GM12878 (cell line): ENCODE data around the gene MYO7B. TPM values are rescaled to one million over a fixed set of nuclear protein-coding genes. Genes with fewer than 3 reads are reported as not detected.

ENCODE experiments used
- ATAC-seq: fragments of 200-7000 bp; cut with Tn5 transposase; 3 replicates; pipeline ENCODE4 v1.9.1; 2020; ENCODE audit warnings: mild to moderate bottlenecking, moderate library complexity
- BruUV-seq: library from RNA; stranded (reverse); fragments of 400-500 nt; replicated peaks from 2 replicates; lab custom pipeline; 2021; lab: Mats Ljungman, UMichigan
- CTCF ChIA-PET: fragments of 300-600 bp; sonication (Branson Sonifier 250); formaldehyde crosslinking; extraction: SDS; loops from one replicate; lab custom pipeline; 2021; ENCODE audit warnings: inconsistent platforms; lab: Yijun Ruan, JAX
- POLR2A ChIA-PET: fragments of 350-600 bp; formaldehyde crosslinking; extraction: SDS; loops from one replicate; lab custom pipeline; 2021; ENCODE audit warnings: inconsistent platforms; lab: Charles Lee
- RAD21 ChIA-PET: fragments of 300-600 bp; sonication (Branson Sonifier 250); formaldehyde crosslinking; loops from one replicate; lab custom pipeline; 2023; ENCODE audit warnings: antibody characterized with exemption; ENCODE audit not compliant: unreplicated experiment; lab: Charles Lee
- SMC1A ChIA-PET: fragments of 300-600 bp; sonication (Branson Sonifier 250); formaldehyde crosslinking; loops from one replicate; lab custom pipeline; 2023; ENCODE audit not compliant: unreplicated experiment, uncharacterized antibody; lab: Charles Lee
- DNase-seq: peaks from one replicate; pipeline ENCODE4 v3.0.0-alpha.2; 2011; ENCODE audit warnings: low read depth, low spot score
- FAIRE-seq: peaks from 3 replicates; lab custom pipeline; 2011; peaks lifted over from hg19 to GRCh38; lab: Jason Lieb, UNC
- H2AFZ ChIP-seq: 2 replicates; pipeline ENCODE4 v1.6.0; 2011; ENCODE audit warnings: low read depth, low read length, control low read depth; ENCODE audit not compliant: control insufficient read depth
- H3K27ac ChIP-seq: 2 replicates; pipeline ENCODE4 v1.5.1; 2011; ENCODE audit warnings: control low read depth; ENCODE audit not compliant: control insufficient read depth, insufficient read depth
- H3K27me3 ChIP-seq, 2 experiments: replicated peaks in 1 of 2; 2 replicates each; pipeline versions ENCODE4 v1.6.0 to v1.6.1; 2011; ENCODE audit warnings: low read length in 1 of 2; ENCODE audit not compliant: control insufficient read depth in 2 of 2, insufficient read depth in 2 of 2
- H3K36me3 ChIP-seq, 2 experiments: 2 replicates each; pipeline ENCODE4 v1.5.1; 2011; ENCODE audit warnings: low read length in 1 of 2; ENCODE audit not compliant: control insufficient read depth in 2 of 2, insufficient read depth in 2 of 2
- H3K4me1 ChIP-seq: 2 replicates; pipeline ENCODE4 v1.6.1; 2011; ENCODE audit warnings: mild to moderate bottlenecking, low read length, moderate library complexity, mixed read lengths; ENCODE audit not compliant: control insufficient read depth, insufficient read depth
- H3K4me2 ChIP-seq: 2 replicates; pipeline ENCODE4 v1.6.0; 2011; ENCODE audit warnings: control low read depth; ENCODE audit not compliant: control insufficient read depth, insufficient read depth
- H3K4me3 ChIP-seq: fragments of 200-600 bp; sonication (generic); 2 replicates; pipeline ENCODE4 v1.5.1; 2016
- H3K79me2 ChIP-seq: 2 replicates; pipeline ENCODE4 v1.6.0; 2011; ENCODE audit warnings: low read length; ENCODE audit not compliant: control insufficient read depth, insufficient read depth
- H3K9ac ChIP-seq: 2 replicates; pipeline ENCODE4 v1.8.0; 2011; ENCODE audit warnings: low read length, control low read depth, mixed read lengths; ENCODE audit not compliant: control insufficient read depth, insufficient read depth
- H3K9me3 ChIP-seq: replicated peaks from 3 replicates; pipeline ENCODE4 v1.5.1; 2011; ENCODE audit warnings: mild to moderate bottlenecking, low read length; ENCODE audit not compliant: control insufficient read depth, insufficient read depth
- H4K20me1 ChIP-seq: 2 replicates; pipeline ENCODE4 v1.6.0; 2011; ENCODE audit not compliant: control insufficient read depth, insufficient read depth
- BMI1 ChIP-seq: fragments of 450-650 bp; IDR thresholded peaks from 2 replicates; pipeline ENCODE4 v1.6.1; 2016; ENCODE audit warnings: mild to moderate bottlenecking, moderate library complexity, borderline replicate concordance
- ESRRA ChIP-seq: IDR thresholded peaks from 2 replicates; pipeline ENCODE4 v1.6.1; 2012; ENCODE audit warnings: mild to moderate bottlenecking, low read length, improper control_type of control experiment
- HCFC1 ChIP-seq: fragments of 150-350 bp; IDR thresholded peaks from 2 replicates; pipeline ENCODE4 v1.6.1; 2014; ENCODE audit warnings: low read length
- HDAC6 ChIP-seq: fragments of 200-600 bp; sonication (generic); IDR thresholded peaks from one replicate; pipeline ENCODE4 v1.8.0; 2017; ENCODE audit warnings: antibody characterized with exemption; ENCODE audit not compliant: unreplicated experiment
- IKZF2 ChIP-seq, 2 experiments: fragments of 450-650 bp; IDR thresholded peaks; 2 replicates each; pipeline ENCODE4 v1.6.1; 2017; ENCODE audit warnings: mild to moderate bottlenecking in 2 of 2, moderate library complexity in 2 of 2
- KLF5 ChIP-seq: fragments of 450-650 bp; IDR thresholded peaks from 2 replicates; pipeline ENCODE4 v1.6.1; 2014; ENCODE audit warnings: mild to moderate bottlenecking; ENCODE audit not compliant: partially characterized antibody
- NR2C1 ChIP-seq: fragments of 450-650 bp; IDR thresholded peaks from 2 replicates; pipeline ENCODE4 v1.6.1; 2017; ENCODE audit warnings: antibody characterized with exemption, mild to moderate bottlenecking, moderate library complexity
- STAT3 ChIP-seq: IDR thresholded peaks from 2 replicates; pipeline ENCODE4 v1.6.1; 2011; ENCODE audit warnings: low read depth, low read length, improper control_type of control experiment
- WGBS: methylation state at CpG from one replicate; pipeline ENCODE4 v1.1.6; 2016; ENCODE audit warnings: low lambda C conversion rate; ENCODE audit not compliant: insufficient replicate concordance, insufficient coverage; ENCODE audit errors: missing lambda C conversion rate; 5-methylcytosine and 5-hydroxymethylcytosine counted together
- in situ Hi-C: fragments of 300-500 bp; cut with MboI; formaldehyde crosslinking; loops from 9 replicates; pipeline ENCODE4 v1.14.3; 2018; ENCODE audit warnings: mixed read lengths
- intact Hi-C: fragments of 100-400 bp; cut with micrococcal nuclease; formaldehyde crosslinking; loops from one replicate; pipeline ENCODE4 v1.14.2; 2022; ENCODE audit not compliant: unreplicated experiment
- polyA plus RNA-seq, 11 experiments: library from polyadenylated mRNA; depleted of rRNA in 4 of 11; unstranded in 6 of 11; stranded (reverse) in 5 of 11; fragments of >200 nt; fragmentation: Nextera tagmentation in 4 of 11; fragmentation: Illumina TruSeq in 1 of 11; extraction: Ambion mirVana in 4 of 11; extraction: Trizol in 1 of 11; gene quantifications; 1 replicate in 1 of 11; 2 replicates in 10 of 11; pipeline versions ENCODE4 v1.2.1 to v1.2.3, GENCODE V29; 2011 to 2016; ENCODE audit warnings: inconsistent platforms in 2 of 11, missing spikeins in 2 of 11, low read depth in 1 of 11
- total RNA-seq, 4 experiments: library from RNA; depleted of rRNA in 3 of 4; stranded (reverse); fragments of >200 nt in 3 of 4; fragmentation: Illumina TruSeq in 1 of 4; extraction: Trizol in 1 of 4; gene quantifications; 2 replicates each; pipeline versions ENCODE4 v1.2.1 to v1.2.3, GENCODE V29; 2013 to 2021
- TF ChIP-seq, protein P1 (sequence below): IDR thresholded peaks from 2 replicates; pipeline ENCODE4 v1.6.1; 2011; ENCODE audit warnings: low read depth, low read length, improper control_type of control experiment, borderline replicate concordance

MYO7B gene
- total and polyA plus RNA-seq, 10 of the 15 experiments (the other 5 are each of a cell fraction or from before 2014, with no cell fraction given) = 0.08 to 4.8 (median 1.2) TPM

GRCh38 chr2:127597046-127597983 lies 61.8 kb downstream of the MYO7B start:
- in situ Hi-C loops = no loop called here
- DNase-seq = no peak
- H3K4me3 ChIP-seq = no peak overlapping the region
- no peak for FAIRE-seq
- ChIA-PET POLR2A (no interaction called here), CTCF (no interaction called here), SMC1A (no interaction called here), RAD21 (no interaction called here)
- H3K27ac ChIP-seq = no peak overlapping the region
- H3K9me3 ChIP-seq = peaks cover 1% of the 10 kb centered on the region; the same call in 2 of the 3 replicates
- no peaks in the 10 kb centered on the region for H4K20me1 ChIP-seq
- no peaks in the 10 kb centered on the region for H3K4me1 ChIP-seq
- BruUV-seq = no TSS peak
- intact Hi-C loops = loop anchor here (5.0 kb wide), 1 partner anchor 40 kb away; no protein-coding TSS in a partner anchor
- no peak overlapping the region for H2AFZ ChIP-seq
- H3K79me2 ChIP-seq = no peaks in the 10 kb centered on the region
- ATAC-seq = no peak
- TF ChIP-seq HDAC6 = no peak
- TF ChIP-seq BMI1 = no peak
- no peak for TF ChIP-seq KLF5
- TF ChIP-seq NR2C1 = no peak
- no peak for TF ChIP-seq IKZF2 (IDR thresholded peaks at IDR 0.05)
- TF ChIP-seq HCFC1 = no peak
- no peak for TF ChIP-seq STAT3
- TF ChIP-seq, protein P1, sequence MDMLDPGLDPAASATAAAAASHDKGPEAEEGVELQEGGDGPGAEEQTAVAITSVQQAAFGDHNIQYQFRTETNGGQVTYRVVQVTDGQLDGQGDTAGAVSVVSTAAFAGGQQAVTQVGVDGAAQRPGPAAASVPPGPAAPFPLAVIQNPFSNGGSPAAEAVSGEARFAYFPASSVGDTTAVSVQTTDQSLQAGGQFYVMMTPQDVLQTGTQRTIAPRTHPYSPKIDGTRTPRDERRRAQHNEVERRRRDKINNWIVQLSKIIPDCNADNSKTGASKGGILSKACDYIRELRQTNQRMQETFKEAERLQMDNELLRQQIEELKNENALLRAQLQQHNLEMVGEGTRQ = no peak
- no peak for TF ChIP-seq ESRRA
- no peaks in the 10 kb centered on the region for H3K36me3 ChIP-seq
- H3K9ac ChIP-seq = no peak overlapping the region
- H3K4me2 ChIP-seq = no peak overlapping the region
- 69% methylated on average over 16 of the region's 17 CpGs for WGBS
- H3K27me3 ChIP-seq = no peaks in the 10 kb centered on the region; a peak in 1 of 4 replicates
